ENCODE data around the gene GASK1B. TPM values are rescaled to one million over a fixed set of nuclear protein-coding genes. Genes with fewer than 3 reads are reported as not detected.

Gene GASK1B
- total RNA-seq (100 to 1,000 TPM; 116 to 173 TPM), polyA plus RNA-seq (10 to 100 TPM; 28.5 to 62.5 TPM)
- long read RNA-seq, donor 1, full-length matches to known transcripts = 12 of 37 reads
- long read RNA-seq, donor 1, partial matches to known transcripts = 8 of 37 reads
- long read RNA-seq, donor 1, other reads (novel, unspliced or antisense) = 17 of 37 reads
- long read RNA-seq, donor 2, full-length matches to known transcripts = 13 of 56 reads
- long read RNA-seq, donor 2, partial matches to known transcripts = 27 of 56 reads
- long read RNA-seq, donor 2, other reads (novel, unspliced or antisense) = 16 of 56 reads

DNA sequence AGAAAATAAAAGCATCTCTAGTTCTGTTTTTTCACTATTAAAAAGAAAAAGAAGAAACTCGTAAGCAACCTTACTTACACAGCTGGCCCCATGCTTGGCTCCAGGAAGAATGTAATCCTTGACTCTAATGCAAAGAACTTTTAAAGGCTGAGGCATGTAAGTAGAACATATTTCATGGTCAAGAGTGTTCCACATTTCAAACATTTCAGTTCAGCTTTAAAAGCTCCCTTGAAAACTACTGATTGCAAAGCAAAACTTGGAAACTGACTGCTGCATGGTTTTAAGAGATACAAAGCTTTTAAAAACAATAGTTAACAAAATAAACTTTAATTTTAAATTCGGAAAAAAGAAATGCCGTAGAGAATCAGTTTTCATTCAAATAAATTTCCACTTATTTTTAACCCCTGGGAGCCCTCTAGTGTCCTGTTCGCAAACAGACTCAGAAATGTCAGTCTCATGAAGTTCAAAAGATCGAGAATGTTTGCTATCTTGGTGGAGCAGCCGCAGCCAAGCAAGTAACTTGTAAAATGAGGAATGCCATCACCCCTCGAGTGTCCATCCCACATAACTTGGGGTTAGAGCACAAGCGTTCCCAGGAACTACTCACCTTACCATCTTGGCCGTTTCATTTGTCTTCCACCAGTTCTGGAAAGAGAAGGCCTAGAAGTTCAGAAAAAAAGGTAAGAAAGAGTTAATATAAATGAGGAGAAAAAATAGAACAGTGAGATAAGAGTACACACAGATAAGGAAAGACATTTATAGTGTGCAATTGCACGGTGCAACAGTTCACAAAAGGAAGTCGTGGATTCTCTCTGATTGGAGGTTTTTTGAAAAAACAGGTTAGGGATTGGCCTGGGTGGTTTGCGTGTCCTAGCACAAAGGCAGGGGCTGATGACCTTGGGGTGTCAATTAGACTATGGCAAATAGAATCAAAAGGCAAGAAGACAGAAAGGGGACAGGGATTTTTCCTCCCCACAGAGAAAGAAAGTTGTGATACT lies at the start of gene GASK1B:
Gene GASK1B, minus strand, starts transcription at position 765 of the 998 bp plus-strand sequence. CDS start 1,650 bp downstream, outside the sequence.
- 1% methylated on average over 12 of the region's 12 CpGs for WGBS, 2 donors
- Histone ChIP-seq H3K27me3 (ENCODE audit: control insufficient read depth in 1 of 2, insufficient read depth in 2 of 2, low read length in 1 of 2) (no peaks in the 10 kb centered on the region), H3K27ac (ENCODE audit: low read depth in 1 of 2, low read length in 2 of 2) (peak within 1 kb of the TSS; percentile 92 to 99), H3K4me1 (ENCODE audit: control insufficient read depth in 1 of 2, insufficient read depth in 2 of 2, low read length in 2 of 2) (peaks cover 5 to 12% of the 10 kb centered on the region in 2 donors), H3K9me3 (ENCODE audit: control insufficient read depth, low read length) (no peaks in the 10 kb centered on the region), H3K4me3 (ENCODE audit: low read length in 2 of 2) (peak within 1 kb of the TSS; percentile 89 to 97), H3K36me3 (ENCODE audit: control insufficient read depth in 1 of 2, insufficient read depth in 2 of 2, low read length in 1 of 2) (no peaks in the 10 kb centered on the region)
- DNase-seq (no peak), ATAC-seq (ENCODE audit: low FRiP score) (peak; percentile 53)
- intact Hi-C loops (cut with DNase I) = loop anchor here (5.0 to 10.0 kb wide), 6 partner anchors 35 to 948 kb away; partner anchors contain the start of genes GRIA2 (in 1 of the 2) and TMEM144 (in 1 of the 2)

- ATAC-seq (ENCODE audit: low FRiP score) (no peak), DNase-seq (no peak)
- Histone ChIP-seq H3K4me3 (ENCODE audit: low read length in 2 of 2) (no peak overlapping the region), H3K27ac (ENCODE audit: low read depth in 1 of 2, low read length in 2 of 2) (no peak overlapping the region), H3K27me3 (ENCODE audit: control insufficient read depth in 1 of 2, insufficient read depth in 2 of 2, low read length in 1 of 2) (no peaks in the 10 kb centered on the region), H3K9me3 (ENCODE audit: control insufficient read depth, low read length) (no peaks in the 10 kb centered on the region), H3K36me3 (ENCODE audit: control insufficient read depth in 1 of 2, insufficient read depth in 2 of 2, low read length in 1 of 2) (peaks cover 0 to 2% of the 10 kb centered on the region in 2 donors), H3K4me1 (ENCODE audit: control insufficient read depth in 1 of 2, insufficient read depth in 2 of 2, low read length in 2 of 2) (peaks cover 0 to 8% of the 10 kb centered on the region in 2 donors)
- 80 to 86% methylated on average over 1 of the region's 1 CpG for WGBS, 2 donors
- intact Hi-C loops (cut with DNase I) = loop anchor here in 1 of 2 donors (5.0 kb wide), 1 partner anchor 33 kb away; no protein-coding TSS in a partner anchor
These were observed 46.8 kb upstream of the GASK1B start for GRCh38 chr4:158219623-158220022.

- peaks cover 0 to 2% of the 10 kb centered on the region in 2 donors for H3K36me3 ChIP-seq (ENCODE audit: control insufficient read depth in 1 of 2, insufficient read depth in 2 of 2, low read length in 1 of 2)
- H3K4me3 ChIP-seq (ENCODE audit: low read length in 2 of 2) = no peak overlapping the region
- DNase-seq = no peak
- intact Hi-C loops (cut with DNase I) = loop anchor here in 1 of 2 donors (5.0 kb wide), 1 partner anchor 35 kb away; no protein-coding TSS in a partner anchor
- H3K4me1 ChIP-seq (ENCODE audit: control insufficient read depth in 1 of 2, insufficient read depth in 2 of 2, low read length in 2 of 2) = peaks cover 0 to 8% of the 10 kb centered on the region in 2 donors
- no peak overlapping the region for H3K27ac ChIP-seq (ENCODE audit: low read depth in 1 of 2, low read length in 2 of 2)
- no peaks in the 10 kb centered on the region for H3K9me3 ChIP-seq (ENCODE audit: control insufficient read depth, low read length)
- ATAC-seq (ENCODE audit: low FRiP score) = peak; percentile 62
- no peaks in the 10 kb centered on the region for H3K27me3 ChIP-seq (ENCODE audit: control insufficient read depth in 1 of 2, insufficient read depth in 2 of 2, low read length in 1 of 2)
- WGBS, 2 donors = 4 to 6% methylated on average over 5 of the region's 5 CpGs
These were observed 44.9 kb upstream of the GASK1B start for GRCh38 chr4:158217763-158218162.

- DNase-seq (no peak), ATAC-seq (ENCODE audit: low FRiP score) (no peak)
- WGBS, 2 donors = 89 to 91% methylated on average over 1 of the region's 1 CpG
- no peak overlapping the region for H3K27ac ChIP-seq (ENCODE audit: low read depth in 1 of 2, low read length in 2 of 2)
- intact Hi-C loops (cut with DNase I) = loop anchor here (5.0 kb wide), 2 partner anchors 37 to 43 kb away; partner anchors contain the start of gene GASK1B (in 1 of the 2)
- no peaks in the 10 kb centered on the region for H3K27me3 ChIP-seq (ENCODE audit: control insufficient read depth in 1 of 2, insufficient read depth in 2 of 2, low read length in 1 of 2)
- peaks cover 0 to 2% of the 10 kb centered on the region in 2 donors for H3K36me3 ChIP-seq (ENCODE audit: control insufficient read depth in 1 of 2, insufficient read depth in 2 of 2, low read length in 1 of 2)
- H3K4me1 ChIP-seq (ENCODE audit: control insufficient read depth in 1 of 2, insufficient read depth in 2 of 2, low read length in 2 of 2) = peaks cover 2 to 8% of the 10 kb centered on the region in 2 donors
- H3K9me3 ChIP-seq (ENCODE audit: control insufficient read depth, low read length) = no peaks in the 10 kb centered on the region
- no peak overlapping the region for H3K4me3 ChIP-seq (ENCODE audit: low read length in 2 of 2)
These were observed 42.0 kb upstream of the GASK1B start for GRCh38 chr4:158214856-158215255.

DNA sequence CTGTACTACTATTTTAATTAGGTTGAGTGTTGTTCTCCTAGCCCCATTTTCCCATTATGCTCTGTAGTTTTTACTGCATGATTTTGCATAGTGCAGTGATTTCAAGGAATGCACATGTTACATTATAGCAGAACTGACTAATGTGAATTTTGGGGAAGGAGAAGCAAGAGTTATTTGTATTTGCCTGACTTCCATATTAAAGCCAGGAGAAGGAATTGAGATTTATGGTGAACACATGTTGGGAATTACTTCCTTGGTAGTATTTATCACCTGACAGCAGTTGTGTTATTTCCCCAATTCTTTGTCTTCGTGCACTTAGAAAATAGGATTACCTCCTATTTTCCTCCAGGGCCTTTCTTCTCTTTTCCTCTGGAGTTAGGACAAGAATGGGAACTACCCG lies 40.6 kb upstream of the GASK1B start:
- no peak overlapping the region for H3K4me3 ChIP-seq (ENCODE audit: low read length in 2 of 2)
- H3K4me1 ChIP-seq (ENCODE audit: control insufficient read depth in 1 of 2, insufficient read depth in 2 of 2, low read length in 2 of 2) = peaks cover 2 to 8% of the 10 kb centered on the region in 2 donors
- no peaks in the 10 kb centered on the region for H3K27me3 ChIP-seq (ENCODE audit: control insufficient read depth in 1 of 2, insufficient read depth in 2 of 2, low read length in 1 of 2)
- no peaks in the 10 kb centered on the region for H3K36me3 ChIP-seq (ENCODE audit: control insufficient read depth in 1 of 2, insufficient read depth in 2 of 2, low read length in 1 of 2)
- ATAC-seq (ENCODE audit: low FRiP score) (no peak), DNase-seq (no peak)
- no peak overlapping the region for H3K27ac ChIP-seq (ENCODE audit: low read depth in 1 of 2, low read length in 2 of 2)
- no peaks in the 10 kb centered on the region for H3K9me3 ChIP-seq (ENCODE audit: control insufficient read depth, low read length)
- WGBS, 2 donors = 92 to 94% methylated on average over 2 of the region's 2 CpGs
- intact Hi-C loops (cut with DNase I) = loop anchor here in 1 of 2 donors (5.0 kb wide), 1 partner anchor 41 kb away; the partner anchor contains the start of gene GASK1B

DNA sequence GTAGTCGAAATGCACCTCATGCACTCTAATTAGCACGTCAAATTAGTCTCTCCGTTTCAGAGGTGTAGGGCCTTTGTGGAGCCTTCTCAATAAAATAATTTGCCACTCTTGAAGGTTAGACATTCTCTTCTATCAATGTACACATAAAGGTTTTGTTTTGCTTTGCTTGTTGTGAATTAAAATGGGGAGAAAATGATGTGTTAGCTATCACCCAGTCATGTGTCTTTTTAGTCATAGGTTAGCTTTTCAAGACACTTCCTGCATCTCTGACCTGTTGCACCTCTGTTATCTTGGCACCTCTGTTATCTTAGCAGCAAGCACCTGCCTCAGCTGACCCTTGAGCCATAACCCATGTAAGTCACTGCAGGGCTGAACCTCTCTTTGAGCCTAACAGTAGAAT lies 38.4 kb upstream of the GASK1B start:
- intact Hi-C loops (cut with DNase I) = loop anchor here in 1 of 2 donors (5.0 kb wide), 1 partner anchor 39 kb away; the partner anchor contains the start of gene GASK1B
- Histone ChIP-seq H3K27me3 (ENCODE audit: control insufficient read depth in 1 of 2, insufficient read depth in 2 of 2, low read length in 1 of 2) (no peaks in the 10 kb centered on the region), H3K36me3 (ENCODE audit: control insufficient read depth in 1 of 2, insufficient read depth in 2 of 2, low read length in 1 of 2) (no peaks in the 10 kb centered on the region), H3K4me1 (ENCODE audit: control insufficient read depth in 1 of 2, insufficient read depth in 2 of 2, low read length in 2 of 2) (peaks cover 2 to 3% of the 10 kb centered on the region in 2 donors), H3K9me3 (ENCODE audit: control insufficient read depth, low read length) (no peaks in the 10 kb centered on the region), H3K27ac (ENCODE audit: low read depth in 1 of 2, low read length in 2 of 2) (peak overlapping the region; percentile 51 to 82), H3K4me3 (ENCODE audit: low read length in 2 of 2) (peak overlapping the region in 1 of 2 donors; percentile 43)
- no peak for ATAC-seq (ENCODE audit: low FRiP score)
- DNase-seq = no peak
- 14 to 20% methylated on average over 3 of the region's 3 CpGs for WGBS, 2 donors

DNA sequence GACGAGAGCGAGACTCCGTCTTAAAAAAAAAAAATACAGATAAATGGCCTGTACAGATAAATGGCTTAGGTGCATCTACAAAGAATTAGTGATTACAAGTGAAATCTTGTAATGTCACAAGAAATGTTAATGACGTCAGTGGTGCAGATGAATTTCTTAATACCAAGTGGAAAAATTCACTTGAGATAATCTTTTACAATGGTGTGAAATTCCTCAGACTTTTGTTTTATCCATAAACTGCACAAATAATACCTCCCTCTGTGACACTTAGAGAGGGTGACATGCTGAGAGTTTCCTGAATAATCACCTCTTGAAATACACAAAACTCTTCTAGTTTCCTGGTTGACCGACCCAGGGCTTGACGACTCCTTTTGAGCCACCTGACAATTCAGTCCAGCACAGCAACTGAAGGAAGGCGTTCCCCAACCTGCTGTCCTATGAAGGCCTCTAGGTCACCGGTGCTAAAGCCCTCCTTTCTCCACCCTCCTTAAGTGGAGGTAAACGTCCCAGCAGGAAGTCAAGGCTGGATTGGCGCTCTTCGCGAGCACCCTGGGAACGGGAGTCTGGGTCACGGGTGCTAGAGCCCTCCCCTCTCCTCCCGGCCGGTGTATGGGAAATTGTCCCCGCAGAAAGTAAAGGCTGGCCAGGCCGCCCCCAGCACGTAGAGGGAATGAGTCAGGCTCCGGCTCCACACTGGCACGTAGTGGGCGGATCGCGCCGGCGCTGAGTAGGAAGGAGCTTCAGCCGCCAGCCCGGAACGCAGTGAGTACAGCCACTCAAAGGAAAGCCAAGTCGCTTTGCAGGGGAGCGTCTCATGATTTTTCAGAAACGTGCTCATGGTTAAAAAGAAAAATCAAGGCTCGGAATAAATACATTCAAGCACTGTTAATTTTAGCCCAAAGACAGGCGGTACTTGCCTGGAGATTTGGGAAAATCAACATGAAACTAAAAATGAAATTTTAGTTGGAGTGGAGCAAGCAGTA lies 37.3 kb upstream of the GASK1B start, which contains the start of gene TMEM144:
Gene TMEM144, plus strand, starts transcription at position 662 of the 983 bp plus-strand sequence. CDS start 2,182 bp downstream, outside the sequence.
- peak; percentile 98 for ATAC-seq (ENCODE audit: low FRiP score)
- no peaks in the 10 kb centered on the region for H3K27me3 ChIP-seq (ENCODE audit: control insufficient read depth in 1 of 2, insufficient read depth in 2 of 2, low read length in 1 of 2)
- peak; percentile 97 for DNase-seq
- peaks cover 0 to 3% of the 10 kb centered on the region in 2 donors for H3K36me3 ChIP-seq (ENCODE audit: control insufficient read depth in 1 of 2, insufficient read depth in 2 of 2, low read length in 1 of 2)
- 9% methylated on average over 34 of the region's 34 CpGs for WGBS, 2 donors
- intact Hi-C loops (cut with DNase I) = loop anchor here (5.0 kb wide), 1 partner anchor 38 kb away; the partner anchor contains the start of gene GASK1B (in 2 of the 2)
- no peaks in the 10 kb centered on the region for H3K9me3 ChIP-seq (ENCODE audit: control insufficient read depth, low read length)
- H3K27ac ChIP-seq (ENCODE audit: low read depth in 1 of 2, low read length in 2 of 2) = peak within 1 kb of the TSS; percentile 83 to 99
- peak within 1 kb of the TSS; percentile 43 to 47 for H3K4me3 ChIP-seq (ENCODE audit: low read length in 2 of 2)
- H3K4me1 ChIP-seq (ENCODE audit: control insufficient read depth in 1 of 2, insufficient read depth in 2 of 2, low read length in 2 of 2) = peaks cover 2 to 3% of the 10 kb centered on the region in 2 donors
